Vagina (tissue), 2 donors: Measurements from ENCODE around the gene SLC7A8. TPM values are rescaled to one million over a fixed set of nuclear protein-coding genes. Genes with fewer than 3 reads are reported as not detected.

Experiments used
- DNase-seq, 2 donors: peaks; one replicate each; pipeline ENCODE4 v3.0.0-alpha.2; 2017; ENCODE audit errors: extremely low spot score in 2 of 2
- H3K27ac ChIP-seq: fragments of 200-600 bp; sonication (generic); one replicate; pipeline ENCODE4 v1.5.1; 2019
- H3K27me3 ChIP-seq: fragments of 200-600 bp; sonication (generic); one replicate; pipeline ENCODE4 v1.5.1; 2019
- H3K36me3 ChIP-seq, 2 donors: fragments of 200-600 bp; sonication (generic); one replicate each; pipeline ENCODE4 v1.5.1; 2017 to 2019
- H3K4me1 ChIP-seq: fragments of 200-600 bp; sonication (generic); one replicate; pipeline ENCODE4 v1.5.1; 2019
- H3K4me3 ChIP-seq, 2 donors: fragments of 200-600 bp; sonication (generic); 1 replicate in 1 of 2; 2 replicates in 1 of 2; pipeline ENCODE4 v1.5.1; 2016 to 2019
- H3K9me3 ChIP-seq: fragments of 200-600 bp; sonication (generic); one replicate; pipeline ENCODE4 v1.5.1; 2019
- POLR2A ChIP-seq, 2 donors: fragments of 450-650 bp; IDR thresholded peaks; one replicate each; pipeline ENCODE4 v1.6.1; 2017; ENCODE audit warnings: antibody characterized with exemption in 2 of 2, mild to moderate bottlenecking in 2 of 2, moderate library complexity in 2 of 2
- POLR2AphosphoS5 ChIP-seq, 2 donors: sonication (generic); formaldehyde crosslinking; IDR thresholded peaks; one replicate each; pipeline ENCODE4 v1.9.0; 2017; ENCODE audit warnings: antibody characterized with exemption in 2 of 2, mild to moderate bottlenecking in 2 of 2, low read depth in 1 of 2; ENCODE audit not compliant: insufficient read depth in 1 of 2
- intact Hi-C: fragments of 100-400 bp; cut with DNase I; formaldehyde crosslinking; loops from one replicate; pipeline ENCODE4 v1.15.1; 2023
- total RNA-seq: library from RNA; depleted of rRNA; stranded (reverse); fragments of >200 nt; gene quantifications from one replicate; pipeline ENCODE4 v1.2.3, GENCODE V29; 2016
- TF ChIP-seq, protein P1 (sequence below), 3 experiments: fragments of 450-650 bp in 2 of 3; fragments of 200-600 bp in 1 of 3; sonication (generic) in 1 of 3; IDR thresholded peaks; one replicate each; pipeline ENCODE4 v1.5.1; 2017 to 2019; ENCODE audit warnings: antibody characterized with exemption in 3 of 3, mild to moderate bottlenecking in 2 of 3, moderate library complexity in 2 of 3

The SLC7A8 gene
- total RNA-seq, 1 donor from 2014 or later = 68.5 TPM

DNA sequence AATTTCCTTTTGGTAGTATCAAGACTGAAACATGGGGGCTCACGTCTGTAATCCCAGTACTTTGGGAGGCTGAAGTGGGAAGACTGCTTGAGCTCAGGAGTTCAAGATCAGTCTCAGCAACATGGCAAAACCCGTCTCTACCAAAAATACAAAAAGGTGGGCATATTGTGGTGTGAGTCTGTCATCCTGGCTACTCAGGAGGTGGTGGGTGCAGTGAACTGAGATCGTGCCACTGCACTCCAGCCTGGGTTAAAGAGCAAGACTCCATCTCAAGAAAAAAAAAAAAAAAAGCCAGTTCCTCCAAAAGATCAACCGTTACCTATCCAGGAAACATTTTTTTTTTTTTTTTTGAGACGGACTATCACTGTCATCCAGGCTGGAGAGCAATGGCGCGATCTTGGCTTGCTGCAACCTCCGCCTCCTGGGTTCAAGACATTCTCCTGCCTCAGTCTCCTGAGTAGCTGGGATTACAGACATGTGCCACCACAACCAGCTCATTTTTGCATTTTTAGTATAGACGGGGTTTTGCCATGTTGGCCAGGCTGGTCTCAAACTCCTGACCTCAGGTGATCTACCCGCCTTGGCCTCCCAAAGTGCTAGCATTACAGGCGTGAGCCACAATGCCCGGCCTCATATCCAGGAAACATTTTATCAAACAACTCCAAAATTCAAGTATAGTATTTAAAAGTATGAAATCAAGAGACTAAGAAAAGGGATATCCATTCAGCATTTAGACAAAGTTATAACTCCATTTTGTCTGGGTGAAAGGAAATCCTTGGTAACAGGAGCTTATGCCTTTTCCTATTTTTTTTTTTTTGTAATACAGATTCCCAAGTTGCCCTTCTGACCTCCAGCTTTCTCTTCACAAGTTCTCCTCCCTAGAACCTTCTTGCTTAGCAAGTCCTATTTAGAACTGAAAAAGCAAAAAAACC is 91.9 kb downstream of the SLC7A8 start:
- H3K36me3 ChIP-seq = peaks cover 3 to 52% of the 10 kb centered on the region in 2 donors

DNA sequence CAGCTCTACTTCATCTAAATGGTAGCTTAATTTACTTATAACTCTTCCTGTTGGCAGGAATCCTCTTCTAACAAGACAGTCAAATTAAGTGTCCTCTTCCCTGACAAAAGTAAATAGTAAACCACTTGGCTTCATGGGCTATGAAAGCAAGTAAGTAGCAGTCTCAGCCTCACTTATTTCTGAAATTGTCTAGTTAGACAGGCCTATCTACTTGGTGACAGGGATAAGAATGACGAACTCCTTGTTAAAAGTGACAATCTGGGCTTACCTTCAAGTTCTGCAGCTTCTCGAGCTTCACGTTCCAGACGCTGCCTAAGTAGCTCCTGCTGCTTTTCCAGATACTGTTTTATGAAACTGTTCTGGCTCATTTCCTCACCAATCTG is 93.2 kb downstream of the SLC7A8 start:
- H3K9me3 ChIP-seq = no peaks in the 10 kb centered on the region
- H3K4me1 ChIP-seq = peaks cover 24% of the 10 kb centered on the region
- DNase-seq = no peak
- H3K27me3 ChIP-seq = no peaks in the 10 kb centered on the region
- TF ChIP-seq POLR2AphosphoS5 (IDR thresholded peaks at IDR 0.05; ENCODE audit: insufficient read depth in 1 of 2, low read depth in 1 of 2) (no peak), POLR2A (IDR thresholded peaks at IDR 0.05) (no peak)
- TF ChIP-seq, protein P1, sequence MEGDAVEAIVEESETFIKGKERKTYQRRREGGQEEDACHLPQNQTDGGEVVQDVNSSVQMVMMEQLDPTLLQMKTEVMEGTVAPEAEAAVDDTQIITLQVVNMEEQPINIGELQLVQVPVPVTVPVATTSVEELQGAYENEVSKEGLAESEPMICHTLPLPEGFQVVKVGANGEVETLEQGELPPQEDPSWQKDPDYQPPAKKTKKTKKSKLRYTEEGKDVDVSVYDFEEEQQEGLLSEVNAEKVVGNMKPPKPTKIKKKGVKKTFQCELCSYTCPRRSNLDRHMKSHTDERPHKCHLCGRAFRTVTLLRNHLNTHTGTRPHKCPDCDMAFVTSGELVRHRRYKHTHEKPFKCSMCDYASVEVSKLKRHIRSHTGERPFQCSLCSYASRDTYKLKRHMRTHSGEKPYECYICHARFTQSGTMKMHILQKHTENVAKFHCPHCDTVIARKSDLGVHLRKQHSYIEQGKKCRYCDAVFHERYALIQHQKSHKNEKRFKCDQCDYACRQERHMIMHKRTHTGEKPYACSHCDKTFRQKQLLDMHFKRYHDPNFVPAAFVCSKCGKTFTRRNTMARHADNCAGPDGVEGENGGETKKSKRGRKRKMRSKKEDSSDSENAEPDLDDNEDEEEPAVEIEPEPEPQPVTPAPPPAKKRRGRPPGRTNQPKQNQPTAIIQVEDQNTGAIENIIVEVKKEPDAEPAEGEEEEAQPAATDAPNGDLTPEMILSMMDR (IDR thresholded peaks at IDR 0.05) = no peak
- peaks cover 3 to 65% of the 10 kb centered on the region in 2 donors for H3K36me3 ChIP-seq
- intact Hi-C loops = no loop called here
- H3K4me3 ChIP-seq = no peak overlapping the region
- H3K27ac ChIP-seq = no peak overlapping the region

More for the DNA sequence above, 91.9 kb downstream of the SLC7A8 start:
- no peak for TF ChIP-seq POLR2A (IDR thresholded peaks at IDR 0.05)
- TF ChIP-seq, protein P1 (IDR thresholded peaks at IDR 0.05) = no peak
- no peak for TF ChIP-seq POLR2AphosphoS5 (IDR thresholded peaks at IDR 0.05; ENCODE audit: insufficient read depth in 1 of 2, low read depth in 1 of 2)
- H3K27ac ChIP-seq = no peak overlapping the region
- H3K9me3 ChIP-seq = no peaks in the 10 kb centered on the region
- DNase-seq = peak; percentile 22 to 58
- H3K4me3 ChIP-seq = no peak overlapping the region
- peaks cover 29% of the 10 kb centered on the region for H3K4me1 ChIP-seq
- intact Hi-C loops = no loop called here
- H3K27me3 ChIP-seq = no peaks in the 10 kb centered on the region

DNA sequence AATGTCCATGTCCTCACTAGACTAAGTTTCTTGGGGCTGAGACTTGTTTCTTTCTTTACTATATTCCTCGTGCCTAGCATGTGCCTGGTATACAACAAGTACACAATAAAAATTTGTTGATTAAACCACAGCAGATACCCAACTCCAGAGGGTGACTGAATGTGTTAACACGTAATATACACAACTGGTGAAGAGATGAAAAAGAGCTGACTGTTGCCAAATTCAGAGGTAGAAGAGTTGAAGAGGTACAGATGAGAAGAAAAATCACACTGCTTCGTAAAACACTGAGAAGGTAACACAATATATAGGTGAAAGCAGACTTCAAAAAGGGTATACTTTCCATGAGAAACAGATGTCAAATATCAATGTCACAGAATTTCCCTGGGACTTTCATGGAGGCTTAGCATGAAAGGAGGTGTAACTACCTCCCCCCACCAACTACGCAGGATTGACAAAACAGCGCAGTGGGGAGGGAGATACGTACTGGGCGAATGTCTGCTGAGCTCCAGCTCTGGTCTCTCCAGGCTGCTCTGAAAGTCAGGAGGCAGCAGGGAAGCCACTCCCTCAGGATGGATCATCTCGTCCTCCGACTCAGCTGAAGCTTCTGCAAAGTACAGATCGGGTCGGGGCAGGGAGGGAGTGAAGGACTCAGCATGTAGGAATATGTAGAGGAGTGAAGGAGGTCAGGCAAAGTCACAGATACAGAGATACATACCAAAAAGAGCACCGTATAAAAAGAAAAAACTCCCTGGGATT is 93.8 kb downstream of the SLC7A8 start:
- H3K27ac ChIP-seq = no peak overlapping the region

DNA sequence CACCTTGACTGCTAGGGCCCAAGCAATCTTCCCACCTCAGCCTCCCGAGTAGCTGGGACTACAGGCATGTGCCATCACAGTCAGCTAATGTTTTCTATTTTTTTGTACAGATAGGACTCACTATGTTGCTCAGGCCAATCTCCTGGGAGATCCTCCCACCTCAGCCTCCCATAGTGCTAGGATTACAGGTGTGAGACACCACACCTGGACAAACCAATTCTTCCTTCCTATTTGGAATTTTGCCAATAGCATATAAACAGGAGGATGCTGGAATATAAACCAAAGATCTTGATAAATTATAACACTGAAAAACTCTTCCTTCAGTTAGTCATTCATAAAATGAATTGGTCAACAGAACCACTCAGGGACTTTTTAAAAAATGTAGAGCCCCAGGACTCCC is 96.9 kb downstream of the SLC7A8 start:
- no peak overlapping the region for H3K4me3 ChIP-seq
- TF ChIP-seq POLR2AphosphoS5 (IDR thresholded peaks at IDR 0.05; ENCODE audit: insufficient read depth in 1 of 2, low read depth in 1 of 2) (no peak), POLR2A (IDR thresholded peaks at IDR 0.05) (no peak)
- TF ChIP-seq, protein P1 (IDR thresholded peaks at IDR 0.05) = no peak

More for the DNA sequence above, 93.8 kb downstream of the SLC7A8 start:
- intact Hi-C loops = no loop called here
- no peaks in the 10 kb centered on the region for H3K27me3 ChIP-seq
- H3K4me3 ChIP-seq = no peak overlapping the region
- peaks cover 24% of the 10 kb centered on the region for H3K4me1 ChIP-seq
- peaks cover 3 to 70% of the 10 kb centered on the region in 2 donors for H3K36me3 ChIP-seq
- peak; percentile 61 to 79 for DNase-seq
- TF ChIP-seq POLR2A (IDR thresholded peaks at IDR 0.05) = no peak
- TF ChIP-seq POLR2AphosphoS5 (IDR thresholded peaks at IDR 0.05; ENCODE audit: insufficient read depth in 1 of 2, low read depth in 1 of 2) = no peak
- TF ChIP-seq, protein P1 (IDR thresholded peaks at IDR 0.05) = no peak
- H3K9me3 ChIP-seq = no peaks in the 10 kb centered on the region

More for the DNA sequence above, 96.9 kb downstream of the SLC7A8 start:
- peaks cover 3 to 85% of the 10 kb centered on the region in 2 donors for H3K36me3 ChIP-seq
- peak; percentile 8 to 14 for DNase-seq
- no peaks in the 10 kb centered on the region for H3K9me3 ChIP-seq
- intact Hi-C loops = no loop called here
- H3K27ac ChIP-seq = no peak overlapping the region
- no peaks in the 10 kb centered on the region for H3K4me1 ChIP-seq
- no peaks in the 10 kb centered on the region for H3K27me3 ChIP-seq
